Activated CD4-positive, CD25-positive, alpha-beta regulatory T cell treated with anti-CD3 and anti-CD28 coated beads, Interleukin-2, amount 50 U/mL, for 16 hours (primary cell): Measurements from ENCODE around the gene C16orf86.

Experiments
- DNase-seq: peaks from one replicate; pipeline ENCODE4 v3.0.0-alpha.2; 2020; ENCODE audit warnings: low read depth, low spot score

Gene C16orf86

GRCh38 chr16:67667453-67667816 lies 821 bp downstream of the C16orf86 start:
- DNase-seq: no peak

GRCh38 chr16:67667817-67668494 lies 1.3 kb downstream of the C16orf86 start:
- peak; percentile 63 for DNase-seq

GRCh38 chr16:67668495-67669157 lies 2.0 kb downstream of the C16orf86 start:
- no peak for DNase-seq

- DNase-seq: no peak
Measured at GRCh38 chr16:67669499-67670101, 3.0 kb downstream of the C16orf86 start.

GRCh38 chr16:67672306-67672705 lies 5.7 kb downstream of the C16orf86 start:
- no peak for DNase-seq

GRCh38 chr16:67672739-67673662 lies 6.4 kb downstream of the C16orf86 start:
- DNase-seq: no peak

GRCh38 chr16:67673712-67674580 lies 7.3 kb downstream of the C16orf86 start:
- no peak for DNase-seq

- DNase-seq: no peak
Measured at GRCh38 chr16:67674851-67675578, 8.4 kb downstream of the C16orf86 start.

GRCh38 chr16:67675579-67675935 lies 8.9 kb downstream of the C16orf86 start:
- no peak for DNase-seq

- no peak for DNase-seq
Measured at GRCh38 chr16:67675999-67676398, 9.4 kb downstream of the C16orf86 start.

- no peak for DNase-seq
Measured at GRCh38 chr16:67676516-67676915, 9.9 kb downstream of the C16orf86 start.

- no peak for DNase-seq
Measured at GRCh38 chr16:67676939-67677338, 10.3 kb downstream of the C16orf86 start.

GRCh38 chr16:67677712-67678111 lies 11.1 kb downstream of the C16orf86 start:
- DNase-seq: no peak

GRCh38 chr16:67678354-67679023 lies 11.9 kb downstream of the C16orf86 start:
- no peak for DNase-seq

- DNase-seq: no peak
Measured at GRCh38 chr16:67679935-67680897, 13.6 kb downstream of the C16orf86 start.

GRCh38 chr16:67683767-67684166 lies 17.2 kb downstream of the C16orf86 start:
- no peak for DNase-seq

- DNase-seq: no peak
Measured at GRCh38 chr16:67685388-67686112, 18.9 kb downstream of the C16orf86 start.
